CD4-positive, alpha-beta memory T cell (primary cell): ENCODE measurements around the gene SLC25A4. TPM values are rescaled to one million over a fixed set of nuclear protein-coding genes. Genes with fewer than 3 reads are reported as not detected.

Experiments
- CTCF ChIA-PET: fragments of 350-600 bp; sonication (Branson Sonifier 250); formaldehyde crosslinking; loops from one replicate; lab custom pipeline; 2021; ENCODE audit warnings: inconsistent platforms; ENCODE audit not compliant: partially characterized antibody; lab: Charles Lee
- POLR2A ChIA-PET: fragments of 350-600 bp; sonication (Branson Sonifier 250); formaldehyde crosslinking; loops from one replicate; lab custom pipeline; 2021; ENCODE audit not compliant: partially characterized antibody; lab: Charles Lee
- DNase-seq, 5 donors: peaks; one replicate each; pipeline versions ENCODE4 v3.0.0 to v3.0.0-alpha.2; 2020 to 2022; ENCODE audit warnings: mixed read lengths in 1 of 5
- H3K27ac ChIP-seq: one replicate; pipeline ENCODE4 v1.7.0; 2013; ENCODE audit warnings: low read depth, low read length
- H3K27me3 ChIP-seq: 2 replicates; pipeline ENCODE4 v1.7.0; 2013; ENCODE audit warnings: mild to moderate bottlenecking, low read length, moderate library complexity; ENCODE audit not compliant: insufficient read depth
- H3K36me3 ChIP-seq: 2 replicates; pipeline ENCODE4 v1.7.0; 2013; ENCODE audit warnings: mild to moderate bottlenecking, low read length, moderate library complexity; ENCODE audit not compliant: insufficient read depth
- H3K4me1 ChIP-seq: 2 replicates; pipeline ENCODE4 v1.7.0; 2013; ENCODE audit warnings: mild to moderate bottlenecking, low read length, moderate library complexity; ENCODE audit not compliant: insufficient read depth
- H3K4me3 ChIP-seq, 2 donors: one replicate each; pipeline ENCODE4 v1.7.0; 2013; ENCODE audit warnings: low read length in 2 of 2, mild to moderate bottlenecking in 1 of 2
- H3K9me3 ChIP-seq, 2 donors: one replicate each; pipeline ENCODE4 v1.7.0; 2013; ENCODE audit warnings: low read length in 2 of 2, control low read depth in 1 of 2; ENCODE audit not compliant: control insufficient read depth in 1 of 2
- H3K27ac Mint-ChIP-seq, 7 donors: one replicate each; pipeline ENCODE4 v1.8.0; 2020 to 2021; ENCODE audit warnings: mixed read lengths in 7 of 7, mild to moderate bottlenecking in 6 of 7, inconsistent platforms in 3 of 7, moderate library complexity in 3 of 7
- H3K27me3 Mint-ChIP-seq, 2 donors: one replicate each; pipeline ENCODE4 v1.8.0; 2020 to 2021; ENCODE audit warnings: mixed read lengths in 2 of 2
- H3K36me3 Mint-ChIP-seq, 2 donors: one replicate each; pipeline ENCODE4 v1.8.0; 2020 to 2021; ENCODE audit warnings: mixed read lengths in 2 of 2, inconsistent platforms in 1 of 2, mild to moderate bottlenecking in 1 of 2
- H3K4me1 Mint-ChIP-seq, 4 donors: one replicate each; pipeline ENCODE4 v1.8.0; 2020 to 2021; ENCODE audit warnings: mixed read lengths in 4 of 4, mild to moderate bottlenecking in 1 of 4
- H3K4me3 Mint-ChIP-seq, 8 donors: one replicate each; pipeline ENCODE4 v1.8.0; 2020 to 2021; ENCODE audit warnings: mixed read lengths in 8 of 8, mild to moderate bottlenecking in 7 of 8, moderate library complexity in 6 of 8, inconsistent platforms in 3 of 8
- H3K9me3 Mint-ChIP-seq, 8 donors: one replicate each; pipeline ENCODE4 v1.8.0; 2020 to 2021; ENCODE audit warnings: mixed read lengths in 8 of 8, mild to moderate bottlenecking in 5 of 8, inconsistent platforms in 3 of 8, moderate library complexity in 1 of 8
- intact Hi-C: fragments of 100-400 bp; cut with micrococcal nuclease; formaldehyde crosslinking; loops from one replicate; pipeline ENCODE4 v1.15.1; 2023
- polyA plus RNA-seq, 2 donors: library from polyadenylated mRNA; unstranded; fragments of 300-500 nt; fragmentation: Illumina TruSeq; gene quantifications; one replicate each; pipeline ENCODE4 v1.2.3, GENCODE V29; 2021
- total RNA-seq, 2 experiments: library from RNA; stranded (reverse); gene quantifications; one replicate each; pipeline ENCODE4 v1.2.3, GENCODE V29; 2021

SLC25A4 gene
- total and polyA plus RNA-seq, 4 experiments from 2014 or later, result 6.4 to 9.0 (median 7.5) TPM

DNA sequence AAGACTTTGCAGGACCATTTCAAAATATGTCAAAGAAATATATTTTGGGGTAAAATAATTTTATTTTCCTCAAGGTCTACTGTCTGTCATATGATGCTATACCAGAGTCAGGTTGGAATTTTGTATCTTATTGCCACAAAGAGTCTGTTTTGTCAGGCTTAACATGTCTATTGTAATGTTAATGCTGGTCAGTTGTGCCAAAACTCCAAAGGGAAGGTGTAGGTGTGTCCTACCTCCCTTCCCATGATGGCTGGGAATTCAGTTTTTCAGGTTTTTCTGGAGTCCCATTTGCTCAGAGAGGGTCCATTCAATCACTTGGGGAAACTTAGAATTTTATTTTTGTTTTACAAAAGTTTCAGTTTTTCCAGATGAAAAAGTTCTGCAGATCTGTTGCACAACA lies 33.3 kb upstream of the SLC25A4 start:
- Mint-ChIP-seq H3K4me1 (no peaks in the 10 kb centered on the region), H3K27ac (no peak overlapping the region), H3K36me3 (no peaks in the 10 kb centered on the region), H3K4me3 (no peak overlapping the region), H3K27me3 (peaks cover 2 to 8% of the 10 kb centered on the region in 2 donors), H3K9me3 (no peaks in the 10 kb centered on the region)
- H3K27ac ChIP-seq, result no peak overlapping the region
- H3K27me3 ChIP-seq, result no peaks in the 10 kb centered on the region
- H3K4me1 ChIP-seq, result no peaks in the 10 kb centered on the region
- no peaks in the 10 kb centered on the region for H3K9me3 ChIP-seq
- DNase-seq, result no peak
- intact Hi-C loops, result no loop called here
- POLR2A ChIA-PET, result no interaction called here
- CTCF ChIA-PET, result no interaction called here
- no peak overlapping the region for H3K4me3 ChIP-seq
- no peaks in the 10 kb centered on the region for H3K36me3 ChIP-seq

DNA sequence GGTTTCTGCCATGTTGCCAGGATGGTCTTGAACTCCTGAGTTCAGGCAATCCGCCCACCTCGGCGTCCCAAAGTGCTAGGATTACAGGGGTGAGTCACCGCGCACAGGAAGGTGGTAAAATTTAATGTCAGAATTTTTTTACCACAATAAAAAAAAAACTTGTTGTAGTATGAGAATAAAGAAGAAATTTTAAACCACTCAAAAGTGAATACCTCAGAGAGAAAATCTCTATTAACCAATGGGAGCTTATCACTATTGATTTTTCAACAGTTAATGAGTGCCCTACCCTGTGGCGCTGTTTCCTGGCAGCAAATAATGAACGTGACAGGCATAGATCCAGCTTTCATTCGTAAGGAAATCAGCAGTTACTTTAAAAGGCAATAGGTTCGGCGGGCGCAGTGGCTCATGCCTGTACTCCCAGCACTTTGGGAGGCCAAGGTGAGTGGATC lies 32.7 kb upstream of the SLC25A4 start:
- no peaks in the 10 kb centered on the region for H3K4me1 ChIP-seq
- Mint-ChIP-seq H3K27ac (no peak overlapping the region), H3K27me3 (peaks cover 2 to 9% of the 10 kb centered on the region in 2 donors), H3K36me3 (no peaks in the 10 kb centered on the region), H3K4me1 (no peaks in the 10 kb centered on the region), H3K4me3 (no peak overlapping the region), H3K9me3 (no peaks in the 10 kb centered on the region)
- no peak overlapping the region for H3K4me3 ChIP-seq
- no peaks in the 10 kb centered on the region for H3K36me3 ChIP-seq
- intact Hi-C loops, result no loop called here
- ChIA-PET CTCF (no interaction called here), POLR2A (no interaction called here)
- DNase-seq, result no peak
- no peaks in the 10 kb centered on the region for H3K27me3 ChIP-seq
- no peak overlapping the region for H3K27ac ChIP-seq
- no peaks in the 10 kb centered on the region for H3K9me3 ChIP-seq

DNA sequence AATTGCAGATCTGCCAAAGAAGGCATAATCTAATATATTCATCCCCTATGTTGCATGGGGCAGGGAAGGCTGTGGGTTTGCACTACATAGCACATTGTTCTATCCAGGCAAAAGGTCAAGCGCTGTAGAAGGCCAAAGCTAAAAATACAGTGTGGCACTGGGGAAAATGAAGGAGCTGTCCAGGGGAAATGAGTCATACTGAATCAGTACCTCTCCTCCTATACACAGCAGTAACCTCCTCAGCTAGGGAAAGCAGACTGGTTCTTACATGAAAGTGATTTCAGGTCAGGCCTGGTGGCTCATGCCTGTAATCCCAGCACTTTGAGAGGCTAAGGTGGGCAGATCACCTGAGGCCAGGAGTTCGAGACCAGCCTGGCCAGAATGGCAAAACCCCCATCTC lies 31.0 kb upstream of the SLC25A4 start:
- POLR2A ChIA-PET, result interaction anchor here (0.6 kb wide), 1 partner anchor 774 kb away, joined by 3 read pairs; no protein-coding TSS in a partner anchor
- Histone ChIP-seq H3K36me3 (no peaks in the 10 kb centered on the region), H3K27me3 (no peaks in the 10 kb centered on the region), H3K4me1 (no peaks in the 10 kb centered on the region), H3K9me3 (no peaks in the 10 kb centered on the region), H3K27ac (no peak overlapping the region), H3K4me3 (no peak overlapping the region)
- no peaks in the 10 kb centered on the region for H3K4me1 Mint-ChIP-seq
- H3K36me3 Mint-ChIP-seq, result no peaks in the 10 kb centered on the region
- no peaks in the 10 kb centered on the region for H3K9me3 Mint-ChIP-seq
- no peak for DNase-seq
- no peak overlapping the region for H3K27ac Mint-ChIP-seq
- intact Hi-C loops, result no loop called here
- CTCF ChIA-PET, result no interaction called here
- H3K4me3 Mint-ChIP-seq, result no peak overlapping the region
- peaks cover 6 to 14% of the 10 kb centered on the region in 2 donors for H3K27me3 Mint-ChIP-seq

DNA sequence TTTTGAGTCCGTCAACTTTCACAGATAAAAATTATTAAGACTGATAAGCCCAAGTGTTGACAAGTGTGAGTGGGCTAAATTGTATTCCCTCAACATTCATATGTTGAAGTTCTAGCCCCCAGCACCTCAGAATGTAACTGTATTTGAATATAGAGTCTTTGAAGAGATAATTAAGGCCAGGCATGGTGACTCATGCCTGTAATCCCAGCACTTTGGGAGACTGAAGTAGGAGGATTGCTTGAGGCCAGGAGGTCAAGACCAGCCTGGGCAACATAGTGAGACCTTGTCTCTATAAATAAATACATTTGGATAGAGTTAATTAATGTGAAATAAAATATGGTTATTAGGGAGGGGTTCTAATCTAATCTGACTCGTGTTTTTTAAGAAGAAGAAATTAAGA lies 29.7 kb upstream of the SLC25A4 start:
- intact Hi-C loops, result no loop called here
- H3K9me3 ChIP-seq, result no peaks in the 10 kb centered on the region
- POLR2A ChIA-PET, result no interaction called here
- H3K4me1 ChIP-seq, result no peaks in the 10 kb centered on the region
- H3K4me1 Mint-ChIP-seq, result no peaks in the 10 kb centered on the region
- CTCF ChIA-PET, result no interaction called here
- H3K27me3 Mint-ChIP-seq, result peaks cover 6 to 14% of the 10 kb centered on the region in 2 donors
- no peaks in the 10 kb centered on the region for H3K36me3 ChIP-seq
- H3K27me3 ChIP-seq, result no peaks in the 10 kb centered on the region
- H3K36me3 Mint-ChIP-seq, result no peaks in the 10 kb centered on the region
- no peak overlapping the region for H3K27ac ChIP-seq
- no peak overlapping the region for H3K27ac Mint-ChIP-seq
- DNase-seq, result no peak
- no peak overlapping the region for H3K4me3 Mint-ChIP-seq
- H3K9me3 Mint-ChIP-seq, result no peaks in the 10 kb centered on the region
- H3K4me3 ChIP-seq, result no peak overlapping the region

- Histone ChIP-seq H3K4me3 (no peak overlapping the region), H3K4me1 (no peaks in the 10 kb centered on the region), H3K36me3 (no peaks in the 10 kb centered on the region), H3K27me3 (no peaks in the 10 kb centered on the region), H3K9me3 (no peaks in the 10 kb centered on the region), H3K27ac (no peak overlapping the region)
- intact Hi-C loops, result no loop called here
- no peak for DNase-seq
- H3K27ac Mint-ChIP-seq, result no peak overlapping the region
- H3K4me1 Mint-ChIP-seq, result no peaks in the 10 kb centered on the region
- no peaks in the 10 kb centered on the region for H3K36me3 Mint-ChIP-seq
- CTCF ChIA-PET, result interaction anchor here (1.1 kb wide), 1 partner anchor 19 kb away, joined by 5 read pairs; no protein-coding TSS in a partner anchor
- no peak overlapping the region for H3K4me3 Mint-ChIP-seq
- H3K9me3 Mint-ChIP-seq, result peaks cover 0 to 2% (median 0%) of the 10 kb centered on the region in 8 donors
- H3K27me3 Mint-ChIP-seq, result peaks cover 10% of the 10 kb centered on the region in 2 donors
- POLR2A ChIA-PET, result interaction anchor here (1.2 kb wide), 1 partner anchor 27 kb away, joined by 3 read pairs; the partner anchor contains the start of gene SLC25A4
These were observed 27.2 kb upstream of the SLC25A4 start for GRCh38 chr4:185115827-185116232.

DNA sequence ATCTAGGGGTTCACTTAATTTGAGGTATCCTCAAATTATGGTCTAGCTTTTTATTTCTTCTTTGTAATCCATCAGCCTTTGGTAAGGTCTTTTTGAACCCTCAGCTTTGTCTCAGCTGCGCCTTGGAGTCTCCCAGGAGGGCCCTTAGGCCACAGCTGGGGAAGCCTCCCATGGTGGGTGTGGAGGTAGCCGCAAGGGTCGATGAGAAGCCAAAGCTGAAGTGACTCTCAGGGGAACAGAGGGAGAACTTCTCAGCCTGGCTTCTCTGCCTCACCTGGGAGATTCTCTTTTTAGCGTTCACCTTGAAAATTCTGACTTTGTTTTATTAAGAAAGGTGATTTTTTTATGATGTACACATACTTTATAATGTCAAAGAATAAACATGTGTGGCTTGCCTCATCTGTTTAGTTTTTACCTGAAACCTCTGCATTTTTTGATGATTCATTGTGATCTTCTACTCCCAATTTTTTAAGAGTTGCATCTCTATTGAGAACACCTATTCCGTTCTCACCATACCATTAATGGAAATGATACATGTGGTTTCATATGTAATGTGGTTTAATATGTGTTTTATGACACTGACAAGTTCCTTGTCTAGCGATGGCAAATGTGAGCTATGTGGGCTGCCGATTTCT lies 25.6 kb upstream of the SLC25A4 start:
- Histone ChIP-seq H3K27ac (no peak overlapping the region), H3K36me3 (no peaks in the 10 kb centered on the region), H3K4me1 (no peaks in the 10 kb centered on the region), H3K4me3 (no peak overlapping the region), H3K27me3 (no peaks in the 10 kb centered on the region), H3K9me3 (no peaks in the 10 kb centered on the region)
- no peaks in the 10 kb centered on the region for H3K36me3 Mint-ChIP-seq
- H3K27ac Mint-ChIP-seq, result no peak overlapping the region
- CTCF ChIA-PET, result no interaction called here
- H3K4me1 Mint-ChIP-seq, result no peaks in the 10 kb centered on the region
- intact Hi-C loops, result no loop called here
- POLR2A ChIA-PET, result no interaction called here
- DNase-seq, result no peak
- no peak overlapping the region for H3K4me3 Mint-ChIP-seq
- H3K27me3 Mint-ChIP-seq, result peaks cover 10 to 12% of the 10 kb centered on the region in 2 donors
- peaks cover 0 to 2% (median 0%) of the 10 kb centered on the region in 8 donors for H3K9me3 Mint-ChIP-seq

GRCh38 chr4:185118876-185119275 lies 24.2 kb upstream of the SLC25A4 start:
- no peak overlapping the region for H3K27ac Mint-ChIP-seq
- intact Hi-C loops, result no loop called here
- H3K27me3 Mint-ChIP-seq, result peaks cover 12 to 14% of the 10 kb centered on the region in 2 donors
- no peaks in the 10 kb centered on the region for H3K9me3 ChIP-seq
- no peak for DNase-seq
- H3K4me1 ChIP-seq, result peaks cover 5% of the 10 kb centered on the region
- peaks cover 0 to 2% (median 0%) of the 10 kb centered on the region in 8 donors for H3K9me3 Mint-ChIP-seq
- no peak overlapping the region for H3K4me3 Mint-ChIP-seq
- peaks cover 6 to 7% (median 6%) of the 10 kb centered on the region in 4 donors for H3K4me1 Mint-ChIP-seq
- no peak overlapping the region for H3K27ac ChIP-seq
- ChIA-PET POLR2A (no interaction called here), CTCF (interaction anchor here (1.9 kb wide), 1 partner anchor 16 kb away, joined by 8 read pairs; no protein-coding TSS in a partner anchor)
- no peaks in the 10 kb centered on the region for H3K36me3 ChIP-seq
- no peaks in the 10 kb centered on the region for H3K27me3 ChIP-seq
- no peak overlapping the region for H3K4me3 ChIP-seq
- H3K36me3 Mint-ChIP-seq, result no peaks in the 10 kb centered on the region
